H1 (cell line): Measurements from ENCODE around the gene IDUA. TPM values are rescaled to one million over a fixed set of nuclear protein-coding genes. Genes with fewer than 3 reads are reported as not detected.

Source experiments
- CTCF ChIA-PET: fragments of 300-600 bp; sonication (Branson Sonifier 250); formaldehyde crosslinking; loops from one replicate; lab custom pipeline; 2021; ENCODE audit not compliant: partially characterized antibody; lab: Charles Lee
- POLR2A ChIA-PET: fragments of 300-600 bp; sonication (Branson Sonifier 250); formaldehyde crosslinking; loops from one replicate; lab custom pipeline; 2021; ENCODE audit warnings: inconsistent platforms; ENCODE audit not compliant: partially characterized antibody; lab: Charles Lee
- DNase-seq, 2 experiments: peaks; one replicate each; pipeline versions ENCODE4 v3.0.0 to v3.0.0-alpha.2; 2010 to 2022; ENCODE audit warnings: low spot score in 2 of 2, low read depth in 1 of 2, mixed read lengths in 1 of 2
- FAIRE-seq: peaks from 2 replicates; lab custom pipeline; 2011; peaks lifted over from hg19 to GRCh38; lab: Jason Lieb, UNC
- H2AFZ ChIP-seq: 2 replicates; pipeline ENCODE4 v1.8.1; 2012; ENCODE audit warnings: low read length, inconsistent platforms
- H2AK5ac ChIP-seq: 2 replicates; pipeline ENCODE4 v1.6.1; 2013; ENCODE audit warnings: low read depth, low read length
- H2BK120ac ChIP-seq: replicated peaks from 2 replicates; pipeline ENCODE3; 2013; ENCODE audit warnings: low read depth, low read length, inconsistent platforms
- H2BK12ac ChIP-seq: 2 replicates; pipeline ENCODE4 v1.6.1; 2013; ENCODE audit warnings: low read depth, low read length
- H2BK15ac ChIP-seq: 2 replicates; pipeline ENCODE4 v1.6.1; 2013; ENCODE audit warnings: low read length
- H2BK20ac ChIP-seq: 2 replicates; pipeline ENCODE4 v1.6.1; 2013; ENCODE audit warnings: low read length
- H2BK5ac ChIP-seq: 2 replicates; pipeline ENCODE4 v1.6.1; 2013; ENCODE audit warnings: low read depth, low read length
- H3K14ac ChIP-seq: 2 replicates; pipeline ENCODE4 v1.6.1; 2013; ENCODE audit warnings: inconsistent platforms; ENCODE audit not compliant: insufficient read length
- H3K18ac ChIP-seq: 2 replicates; pipeline ENCODE4 v1.6.1; 2013; ENCODE audit warnings: low read length; ENCODE audit errors: extremely low read depth
- H3K23ac ChIP-seq: 2 replicates; pipeline ENCODE4 v1.6.1; 2013; ENCODE audit warnings: inconsistent platforms; ENCODE audit not compliant: insufficient read length
- H3K23me2 ChIP-seq: 2 replicates; pipeline ENCODE4 v1.6.1; 2013; ENCODE audit warnings: low read depth, low read length
- H3K27ac ChIP-seq: 2 replicates; pipeline ENCODE4 v1.6.1; 2011; ENCODE audit warnings: low read depth, low read length, inconsistent platforms
- H3K27me3 ChIP-seq, 4 experiments: replicated peaks in 1 of 4; 1 replicate in 1 of 4; 2 replicates in 3 of 4; pipeline versions ENCODE4 v1.6.1 to v1.8.1; 2011 to 2013; ENCODE audit warnings: low read length in 3 of 4, mild to moderate bottlenecking in 3 of 4, inconsistent platforms in 2 of 4, mixed read lengths in 2 of 4, moderate library complexity in 1 of 4; ENCODE audit not compliant: control insufficient read depth in 3 of 4, insufficient read depth in 3 of 4; ENCODE audit errors: extremely low read depth in 1 of 4
- H3K36me3 ChIP-seq, 4 experiments: 2 replicates each; pipeline versions ENCODE4 v1.6.1 to v1.8.1; 2011 to 2013; ENCODE audit warnings: mild to moderate bottlenecking in 4 of 4, low read length in 3 of 4, moderate library complexity in 2 of 4, control low read depth in 1 of 4, inconsistent platforms in 1 of 4; ENCODE audit not compliant: insufficient read depth in 4 of 4, control insufficient read depth in 2 of 4
- H3K4ac ChIP-seq: replicated peaks from 2 replicates; pipeline ENCODE3; 2013; ENCODE audit warnings: low read length, low read depth, mixed read lengths, inconsistent platforms; ENCODE audit not compliant: insufficient read length
- H3K4me1 ChIP-seq, 4 experiments: replicated peaks in 1 of 4; 1 replicate in 1 of 4; 2 replicates in 3 of 4; pipeline versions ENCODE4 v1.6.1 to v1.8.1; 2011 to 2013; ENCODE audit warnings: low read length in 3 of 4, inconsistent platforms in 2 of 4, mixed read lengths in 1 of 4; ENCODE audit not compliant: insufficient read depth in 4 of 4, control insufficient read depth in 3 of 4
- H3K4me2 ChIP-seq, 2 experiments: 2 replicates each; pipeline versions ENCODE4 v1.6.1 to v1.8.1; 2011 to 2013; ENCODE audit warnings: low read depth in 2 of 2, low read length in 2 of 2, control low read depth in 1 of 2, inconsistent platforms in 1 of 2, mild to moderate bottlenecking in 1 of 2; ENCODE audit not compliant: insufficient read depth in 1 of 2
- H3K4me3 ChIP-seq, 4 experiments: fragments of 200-600, 300-600 bp in 1 of 4; sonication (generic), shearing (Covaris generic), sonication (Bioruptor Twin) in 1 of 4; 2 replicates each; pipeline versions ENCODE4 v1.5.1 to v1.8.1; 2011 to 2016; ENCODE audit warnings: low read length in 4 of 4, low read depth in 3 of 4, control low read depth in 2 of 4, inconsistent platforms in 2 of 4, mild to moderate bottlenecking in 2 of 4, mixed read lengths in 1 of 4, moderate library complexity in 1 of 4; ENCODE audit not compliant: insufficient read depth in 2 of 4; ENCODE audit errors: extremely low read depth in 1 of 4
- H3K56ac ChIP-seq: replicated peaks from 2 replicates; pipeline ENCODE3; 2013; ENCODE audit warnings: low read depth, mild to moderate bottlenecking, mixed read lengths, low read length, inconsistent platforms; ENCODE audit not compliant: insufficient read length
- H3K79me1 ChIP-seq: 2 replicates; pipeline ENCODE4 v1.6.1; 2013; ENCODE audit warnings: low read depth, low read length, control low read depth
- H3K79me2 ChIP-seq, 2 experiments: 2 replicates each; pipeline versions ENCODE4 v1.6.1 to v1.8.1; 2012 to 2013; ENCODE audit warnings: low read length in 2 of 2, mild to moderate bottlenecking in 2 of 2, inconsistent platforms in 1 of 2; ENCODE audit not compliant: insufficient read depth in 2 of 2, control insufficient read depth in 1 of 2
- H3K9ac ChIP-seq, 4 experiments: replicated peaks in 1 of 4; 1 replicate in 1 of 4; 2 replicates in 3 of 4; pipeline versions ENCODE4 v1.6.1 to v1.8.1; 2011 to 2013; ENCODE audit warnings: low read depth in 3 of 4, low read length in 3 of 4, control low read depth in 2 of 4, mild to moderate bottlenecking in 2 of 4, moderate library complexity in 2 of 4, inconsistent platforms in 1 of 4; ENCODE audit errors: extremely low read depth in 1 of 4
- H3K9me3 ChIP-seq, 2 experiments: 2 replicates each; pipeline versions ENCODE4 v1.6.1 to v1.8.1; 2012 to 2013; ENCODE audit warnings: mild to moderate bottlenecking in 2 of 2, moderate library complexity in 2 of 2, control low read depth in 1 of 2, inconsistent platforms in 1 of 2, low read depth in 1 of 2, low read length in 1 of 2, mixed read lengths in 1 of 2; ENCODE audit not compliant: insufficient read depth in 2 of 2
- H4K20me1 ChIP-seq, 2 experiments: replicated peaks in 1 of 2; 2 replicates each; pipeline versions ENCODE3 to v1.8.1; 2011 to 2013; ENCODE audit warnings: inconsistent platforms in 2 of 2, low read length in 2 of 2, mild to moderate bottlenecking in 1 of 2; ENCODE audit not compliant: insufficient read depth in 2 of 2, control insufficient read depth in 1 of 2
- H4K5ac ChIP-seq: 2 replicates; pipeline ENCODE4 v1.6.1; 2013; ENCODE audit warnings: low read length, low read depth, mixed read lengths, inconsistent platforms; ENCODE audit not compliant: insufficient read length
- H4K8ac ChIP-seq: 2 replicates; pipeline ENCODE4 v1.8.0; 2013; ENCODE audit warnings: mild to moderate bottlenecking, moderate library complexity, low read length, inconsistent platforms; ENCODE audit not compliant: insufficient read depth; ENCODE audit errors: extremely low read depth
- H4K91ac ChIP-seq: replicated peaks from 2 replicates; pipeline ENCODE3; 2013; ENCODE audit warnings: low read length, mixed read lengths, inconsistent platforms; ENCODE audit not compliant: insufficient read length
- CEBPB ChIP-seq: IDR thresholded peaks from 2 replicates; pipeline ENCODE4 v1.6.1; 2012; ENCODE audit warnings: low read depth, low read length
- HDAC2 ChIP-seq, 2 experiments: fragments of 300-600 bp in 1 of 2; sonication (generic) in 1 of 2; IDR thresholded peaks; 2 replicates each; pipeline ENCODE4 v1.6.1; 2011 to 2012; ENCODE audit warnings: low read depth in 2 of 2, low read length in 2 of 2, mild to moderate bottlenecking in 2 of 2, moderate library complexity in 2 of 2, borderline replicate concordance in 1 of 2, inconsistent platforms in 1 of 2
- WGBS, 2 experiments: shearing (Covaris generic) in 1 of 2; methylation state at CpG; one replicate each; pipeline versions ENCODE4 v1.1.6 to v1.1.7; 2013 to 2015; ENCODE audit warnings: low lambda C conversion rate in 2 of 2, mixed read lengths in 2 of 2, inconsistent platforms in 1 of 2, low coverage in 1 of 2, missing lambda C conversion rate in 1 of 2; ENCODE audit not compliant: insufficient replicate concordance in 2 of 2, insufficient coverage in 1 of 2, insufficient read length in 1 of 2; ENCODE audit errors: extremely low coverage in 1 of 2, missing lambda C conversion rate in 1 of 2; 5-methylcytosine and 5-hydroxymethylcytosine counted together
- polyA plus RNA-seq, 7 experiments: library from polyadenylated mRNA; depleted of rRNA in 3 of 7; stranded (reverse) in 5 of 7; unstranded in 2 of 7; fragments of >200 nt in 5 of 7; fragments of 200-250 nt in 2 of 7; gene quantifications; 1 replicate in 5 of 7; 2 replicates in 1 of 7; 4 replicates in 1 of 7; pipeline versions ENCODE4 v1.2.1 to v1.2.3, GENCODE V29; 2011 to 2013; ENCODE audit warnings: missing spikeins in 2 of 7, mixed read lengths in 2 of 7
- total RNA-seq: library from RNA; stranded (reverse); fragmentation: NEBNext Ultra II Directional; extraction: Animal tissue kit (Norgen Biotek cat#: 25700); gene quantifications from 2 replicates; pipeline ENCODE4 v1.2.1, GENCODE V29; 2021

Gene IDUA
- total and polyA plus RNA-seq, 2 of the 8 experiments (the other 6 are each of a cell fraction or from before 2014, with no cell fraction given) = 2.8 to 4.8 TPM

- DNase-seq = no peak
- peaks cover 3 to 10% (median 8%) of the 10 kb centered on the region in 4 experiments for H3K4me1 ChIP-seq
- ChIA-PET CTCF (interaction anchor here (1.0 kb wide), 1 partner anchor 17 kb away, joined by 3 read pairs; no protein-coding TSS in a partner anchor), POLR2A (interaction anchor here (1.7 kb wide), 1 partner anchor 14 kb away, joined by 4 read pairs; the partner anchor contains the start of genes GAK and TMEM175)
- no peak overlapping the region; the same call in none of the 2 replicates for H3K18ac ChIP-seq
- no peaks in the 10 kb centered on the region for H3K9me3 ChIP-seq
- no peak for TF ChIP-seq CEBPB
- no peak for TF ChIP-seq HDAC2 (IDR thresholded peaks at IDR 0.05; ENCODE audit: borderline replicate concordance in 1 of 2, low read depth in 2 of 2, low read length in 2 of 2)
- H4K20me1 ChIP-seq = peaks cover 0 to 2% of the 10 kb centered on the region in 2 experiments
- no peak overlapping the region for H4K5ac ChIP-seq
- H3K9ac ChIP-seq = no peak overlapping the region
- no peak for FAIRE-seq
- H3K23ac ChIP-seq = no peak overlapping the region
- 0 out of 8 replicates have a peak overlapping the region, but pooled peaks of 1 of the 4 experiments have one; percentile 51 for H3K4me3 ChIP-seq
- H2BK12ac ChIP-seq = peak overlapping the region; percentile 68; the same call in 1 of the 2 replicates
- no peak overlapping the region for H2AK5ac ChIP-seq
- 77% methylated on average over 9 of the region's 9 CpGs; no CpG with 5 or more reads in 1 of the 2 experiments for WGBS, 2 experiments
- H3K14ac ChIP-seq = no peak overlapping the region
- no peaks in the 10 kb centered on the region for H3K79me2 ChIP-seq
- H2BK20ac ChIP-seq = no peak overlapping the region
- no peaks in the 10 kb centered on the region for H3K36me3 ChIP-seq
- H2BK120ac ChIP-seq = no peak overlapping the region
- no peak overlapping the region; the same call in 1 of the 2 replicates for H2BK15ac ChIP-seq
- H4K8ac ChIP-seq = no peak overlapping the region
- no peaks in the 10 kb centered on the region for H3K79me1 ChIP-seq
- H3K4ac ChIP-seq = no peak overlapping the region
- no peak overlapping the region for H2BK5ac ChIP-seq
- H3K27me3 ChIP-seq = peaks cover 0 to 11% (median 6%) of the 10 kb centered on the region in 4 experiments; a peak in 4 of 7 replicates
- peaks cover 6% of the 10 kb centered on the region; the same call in 1 of the 2 replicates for H3K23me2 ChIP-seq
- no peak overlapping the region for H3K56ac ChIP-seq
- H4K91ac ChIP-seq = no peak overlapping the region
- peak overlapping the region; percentile 69 to 83; a peak in 3 of 4 replicates for H3K4me2 ChIP-seq
- H3K27ac ChIP-seq = no peak overlapping the region
- H2AFZ ChIP-seq = no peak overlapping the region
Measured at GRCh38 chr4:946103-946450, 40.8 kb upstream of the IDUA start.
